ENCODE data around the gene TMEM201.

The TMEM201 gene

DNA sequence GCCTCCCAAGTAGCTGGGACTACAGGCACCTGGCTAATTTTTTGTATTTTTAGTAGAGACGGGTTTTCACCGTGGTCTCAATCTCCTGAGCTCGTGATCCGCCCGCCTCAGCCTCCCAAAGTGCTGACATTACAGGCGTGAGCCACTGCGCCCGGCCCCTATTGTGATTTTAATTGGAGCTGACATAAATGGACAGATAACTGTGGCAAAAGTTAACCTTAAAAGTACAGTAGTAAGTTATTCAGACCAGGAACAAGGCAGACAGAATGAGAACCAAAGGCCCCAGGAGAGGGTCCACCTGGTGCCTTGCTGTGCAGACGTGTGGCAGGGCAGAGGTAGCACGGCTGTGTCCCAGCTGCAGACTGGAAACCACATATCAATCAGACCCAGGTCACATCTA, 11.0 kb downstream of the TMEM201 start:
- DNase-seq (ENCODE audit: low spot score), result no peak
- in situ Hi-C loops (cut with MboI; ENCODE audit: low pct_unique_long_range_greater_than_20kb, low sequenced_read_pairs, unreplicated experiment), result no loop called here
- TF ChIP-seq CTCF (IDR thresholded peaks at IDR 0.05; ENCODE audit: extremely low read depth, insufficient read depth, missing control alignments), result no peak

GRCh38 chr1:9600861-9601834, 12.4 kb downstream of the TMEM201 start:
- DNase-seq (ENCODE audit: low spot score), result no peak
- no peak for TF ChIP-seq CTCF (IDR thresholded peaks at IDR 0.05; ENCODE audit: extremely low read depth, insufficient read depth, missing control alignments)
- in situ Hi-C loops (cut with MboI; ENCODE audit: low pct_unique_long_range_greater_than_20kb, low sequenced_read_pairs, unreplicated experiment), result no loop called here

GRCh38 chr1:9601942-9602793, 13.5 kb downstream of the TMEM201 start:
- TF ChIP-seq CTCF (IDR thresholded peaks at IDR 0.05; ENCODE audit: extremely low read depth, insufficient read depth, missing control alignments), result no peak
- in situ Hi-C loops (cut with MboI; ENCODE audit: low pct_unique_long_range_greater_than_20kb, low sequenced_read_pairs, unreplicated experiment), result no loop called here
- no peak for DNase-seq (ENCODE audit: low spot score)

DNA sequence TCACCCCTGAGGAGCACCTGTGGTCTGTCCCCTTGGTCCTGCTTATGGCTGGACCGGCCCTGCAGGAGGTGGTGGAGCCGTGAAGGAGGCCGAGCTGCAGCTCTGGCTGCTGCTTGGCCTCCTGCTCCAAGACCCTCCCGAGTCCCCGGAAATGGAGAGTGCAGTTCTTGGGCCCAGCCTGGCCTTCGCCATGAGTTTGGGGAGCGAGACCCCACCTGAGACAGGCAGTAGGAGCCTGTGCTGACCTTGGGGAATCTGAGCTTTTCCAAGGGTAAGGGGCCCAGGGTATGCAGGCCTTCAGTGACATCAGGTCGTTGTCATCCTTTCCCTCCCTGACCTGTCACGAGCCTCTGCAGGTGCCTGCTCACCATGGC, 14.1 kb downstream of the TMEM201 start:
- DNase-seq (ENCODE audit: low spot score), result no peak
- TF ChIP-seq CTCF (IDR thresholded peaks at IDR 0.05; ENCODE audit: extremely low read depth, insufficient read depth, missing control alignments), result no peak
- in situ Hi-C loops (cut with MboI; ENCODE audit: low pct_unique_long_range_greater_than_20kb, low sequenced_read_pairs, unreplicated experiment), result no loop called here

DNA sequence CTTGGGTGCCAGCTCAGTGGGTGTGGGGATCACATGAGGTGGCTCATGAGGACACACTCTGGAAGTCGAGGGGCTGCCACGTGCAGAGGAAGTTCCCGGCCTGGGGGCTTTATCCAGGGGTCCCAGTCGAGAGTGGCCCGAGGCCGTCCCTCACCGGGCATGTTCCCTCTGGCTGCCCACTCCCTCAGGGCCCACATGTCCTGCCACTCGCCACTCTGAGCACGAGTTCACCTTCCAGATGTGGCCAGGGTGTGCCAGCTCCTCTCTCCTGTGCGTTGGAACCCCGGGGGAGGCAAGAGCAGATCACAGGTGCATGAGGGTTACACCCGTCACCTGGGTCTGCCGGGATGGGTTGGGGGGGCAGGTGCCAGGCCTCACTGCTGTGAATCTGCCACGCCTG, 14.6 kb downstream of the TMEM201 start:
- in situ Hi-C loops (cut with MboI; ENCODE audit: low pct_unique_long_range_greater_than_20kb, low sequenced_read_pairs, unreplicated experiment), result no loop called here
- no peak for TF ChIP-seq CTCF (IDR thresholded peaks at IDR 0.05; ENCODE audit: extremely low read depth, insufficient read depth, missing control alignments)
- DNase-seq (ENCODE audit: low spot score), result no peak
